Hepatocyte (in vitro differentiated cells): ENCODE measurements around the gene MACROD2. TPM values are rescaled to one million over a fixed set of nuclear protein-coding genes. Genes with fewer than 3 reads are reported as not detected.

Source experiments
- DNase-seq: peaks from one replicate; pipeline ENCODE4 v3.0.0-alpha.2; 2016; ENCODE audit warnings: low spot score
- H2AFZ ChIP-seq: fragments of 200-600 bp; sonication (generic); 2 replicates; pipeline ENCODE4 v1.6.0; 2016; ENCODE audit warnings: antibody characterized with exemption, mild to moderate bottlenecking
- H3K27ac ChIP-seq: fragments of 200-600 bp; sonication (generic); 2 replicates; pipeline ENCODE4 v1.5.1; 2016; ENCODE audit warnings: mild to moderate bottlenecking
- H3K27me3 ChIP-seq: fragments of 200-600 bp; sonication (generic); 2 replicates; pipeline ENCODE4 v1.6.1; 2016
- H3K36me3 ChIP-seq: fragments of 200-600 bp; sonication (generic); replicated peaks from 2 replicates; pipeline ENCODE4 v1.5.1; 2016; ENCODE audit warnings: low read depth; ENCODE audit not compliant: insufficient read depth
- H3K4me1 ChIP-seq: fragments of 200-600 bp; sonication (generic); 2 replicates; pipeline ENCODE4 v1.5.1; 2016; ENCODE audit warnings: mild to moderate bottlenecking, moderate library complexity; ENCODE audit not compliant: insufficient read depth
- H3K4me2 ChIP-seq: fragments of 200-600 bp; sonication (generic); 2 replicates; pipeline ENCODE4 v1.6.0; 2016
- H3K4me3 ChIP-seq: fragments of 200-600 bp; sonication (generic); 2 replicates; pipeline ENCODE4 v1.5.1; 2016; ENCODE audit warnings: mild to moderate bottlenecking
- H3K79me2 ChIP-seq: fragments of 200-600 bp; sonication (generic); 2 replicates; pipeline ENCODE4 v1.6.0; 2017; ENCODE audit warnings: mild to moderate bottlenecking
- H3K9me2 ChIP-seq: fragments of 200-600 bp; sonication (generic); replicated peaks from 2 replicates; pipeline ENCODE4 v1.6.0; 2017; ENCODE audit warnings: mild to moderate bottlenecking; ENCODE audit not compliant: insufficient read depth
- H3K9me3 ChIP-seq: fragments of 200-600 bp; sonication (generic); 2 replicates; pipeline ENCODE4 v1.5.1; 2016; ENCODE audit warnings: low read depth, mild to moderate bottlenecking
- H4K20me1 ChIP-seq: fragments of 200-600 bp; sonication (generic); 2 replicates; pipeline ENCODE4 v1.6.0; 2016; ENCODE audit warnings: mild to moderate bottlenecking; ENCODE audit not compliant: insufficient read depth, poor library complexity, severe bottlenecking
- CTCF ChIP-seq: fragments of 200-600 bp; sonication (generic); IDR thresholded peaks from 2 replicates; pipeline ENCODE4 v1.5.1; 2016; ENCODE audit warnings: antibody characterized with exemption, mild to moderate bottlenecking; ENCODE audit not compliant: poor library complexity
- EZH2 ChIP-seq: fragments of 200-600 bp; sonication (generic); IDR thresholded peaks from 2 replicates; pipeline ENCODE4 v1.6.1; 2016; ENCODE audit warnings: antibody characterized with exemption, mild to moderate bottlenecking, borderline replicate concordance
- EZH2phosphoT487 ChIP-seq: fragments of 200-600 bp; sonication (generic); IDR thresholded peaks from one replicate; pipeline ENCODE4 v1.6.1; 2018; ENCODE audit warnings: antibody characterized with exemption, mild to moderate bottlenecking, low read depth, moderate library complexity; ENCODE audit not compliant: unreplicated experiment, severe bottlenecking
- WGBS: methylation state at CpG from one replicate; pipeline ENCODE4 v1.1.6; 2016; ENCODE audit warnings: low lambda C conversion rate; ENCODE audit errors: missing lambda C conversion rate; 5-methylcytosine and 5-hydroxymethylcytosine counted together
- polyA plus RNA-seq: library from polyadenylated mRNA; unstranded; fragments of >200 nt; fragmentation: Nextera tagmentation; extraction: Ambion mirVana; gene quantifications from 2 replicates; pipeline ENCODE4 v1.2.1, GENCODE V29; 2016
- total RNA-seq: library from RNA; depleted of rRNA; stranded (reverse); fragments of >200 nt; gene quantifications from 2 replicates; pipeline ENCODE4 v1.2.3, GENCODE V29; 2014

MACROD2 gene
- total and polyA plus RNA-seq, 2 experiments from 2014 or later: 2.4 to 3.1 TPM

DNA sequence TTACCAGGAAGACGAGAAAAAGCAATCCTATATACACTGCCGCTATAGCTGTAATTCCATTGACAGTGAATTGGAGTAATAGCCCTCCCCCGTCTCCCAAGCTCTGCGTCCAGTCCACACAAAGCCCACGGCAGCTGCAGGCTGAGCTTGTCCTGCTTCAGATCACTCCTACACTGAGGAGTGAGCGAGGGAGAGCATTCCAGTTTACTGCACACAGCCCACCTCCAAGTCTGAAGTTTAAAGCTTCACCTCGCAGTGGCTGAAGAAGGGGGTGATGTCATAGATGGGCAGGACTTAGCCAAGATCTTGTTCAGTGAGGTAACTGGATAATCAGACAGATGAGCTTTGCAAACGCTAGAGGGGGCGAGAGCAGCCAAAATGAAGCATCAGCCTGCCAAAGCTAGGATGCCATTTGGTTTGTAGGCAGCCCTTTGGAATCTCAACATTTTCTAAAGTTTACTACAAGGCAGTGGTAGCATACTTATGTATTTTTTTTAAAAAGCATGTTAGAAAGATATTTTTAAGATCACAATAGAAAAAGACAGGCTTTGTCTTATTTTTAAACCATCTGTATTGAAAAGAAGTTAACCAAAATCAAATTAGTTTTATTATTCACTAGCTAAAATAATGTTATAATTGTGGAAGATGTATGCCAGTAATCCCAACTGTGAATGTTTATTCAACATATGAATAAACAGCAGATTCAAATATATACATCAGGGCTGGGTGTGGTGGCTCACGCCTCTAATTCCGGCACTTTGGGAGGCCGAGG lies 342.3 kb downstream of the MACROD2 start, which contains the start of gene FLRT3:
Gene FLRT3, minus strand, starts transcription at position 213 of the 772 bp plus-strand sequence. CDS start 10,106 bp downstream, outside the sequence.
- H3K4me1 ChIP-seq: peaks cover 5% of the 10 kb centered on the region
- H3K79me2 ChIP-seq: peaks cover 44% of the 10 kb centered on the region
- H4K20me1 ChIP-seq: no peaks in the 10 kb centered on the region
- peak within 1 kb of the TSS; percentile 50 for H3K4me3 ChIP-seq
- 24% methylated on average over 12 of the region's 12 CpGs for WGBS
- H3K27ac ChIP-seq: peak within 1 kb of the TSS; percentile 87
- no peaks in the 10 kb centered on the region for H3K27me3 ChIP-seq
- H3K9me3 ChIP-seq: no peaks in the 10 kb centered on the region
- H2AFZ ChIP-seq: peak within 1 kb of the TSS; percentile 2
- peak; percentile 96 for DNase-seq
- H3K4me2 ChIP-seq: peak within 1 kb of the TSS; percentile 75
- no peaks in the 10 kb centered on the region for H3K36me3 ChIP-seq
- no peak for TF ChIP-seq EZH2
- peak; percentile 94 for TF ChIP-seq CTCF
- no peak for TF ChIP-seq EZH2phosphoT487
- no peaks in the 10 kb centered on the region for H3K9me2 ChIP-seq

DNA sequence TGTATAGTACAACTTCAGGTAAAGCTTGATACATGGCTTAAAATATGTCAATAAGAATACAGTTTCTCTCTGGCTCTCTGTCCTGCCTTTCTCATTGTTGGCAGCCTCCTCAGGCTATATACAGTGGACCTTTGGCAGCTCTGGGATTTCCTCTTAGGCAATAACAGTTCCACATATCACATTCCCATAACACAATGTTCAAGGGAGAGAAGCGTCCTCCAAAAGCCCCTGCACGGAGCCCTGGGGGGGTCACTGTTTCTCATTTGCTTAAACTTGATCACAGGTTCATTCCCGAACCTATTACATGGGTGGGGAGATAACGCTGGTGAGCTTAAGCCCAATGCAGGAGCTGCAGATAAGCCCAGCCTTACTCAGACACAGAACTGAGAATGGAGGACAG lies 346.5 kb downstream of the MACROD2 start:
- DNase-seq: peak; percentile 19
- no peak overlapping the region for H2AFZ ChIP-seq

DNA sequence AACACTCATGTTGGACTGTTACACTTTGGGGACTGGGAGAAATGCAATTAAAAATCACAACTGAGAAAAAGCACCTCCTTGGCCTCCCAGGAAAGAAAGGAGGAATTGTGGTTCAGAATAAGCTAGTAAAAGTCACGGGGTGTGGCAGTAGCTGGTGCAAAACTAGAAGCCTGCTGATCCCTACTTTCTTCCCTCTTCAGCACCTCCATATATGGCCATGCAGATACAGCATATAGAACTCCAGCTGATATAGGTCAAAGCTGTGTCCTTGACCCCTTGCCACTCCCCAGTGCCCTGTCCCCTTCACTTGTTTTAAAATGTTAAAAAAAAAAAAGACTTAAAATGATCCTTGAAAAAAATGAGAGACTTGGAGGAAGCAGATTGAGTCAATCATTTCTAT lies 347.6 kb downstream of the MACROD2 start:
- H3K9me3 ChIP-seq: no peaks in the 10 kb centered on the region
- H3K27ac ChIP-seq: peak overlapping the region; percentile 5
- TF ChIP-seq CTCF (no peak), EZH2 (no peak), EZH2phosphoT487 (no peak)
- no peaks in the 10 kb centered on the region for H3K27me3 ChIP-seq
- no peak for DNase-seq
- H3K4me1 ChIP-seq: peaks cover 11% of the 10 kb centered on the region
- H3K4me2 ChIP-seq: no peak overlapping the region
- no peaks in the 10 kb centered on the region for H3K9me2 ChIP-seq
- no peaks in the 10 kb centered on the region for H3K79me2 ChIP-seq
- no peak overlapping the region for H3K4me3 ChIP-seq
- H3K36me3 ChIP-seq: no peaks in the 10 kb centered on the region
- no peaks in the 10 kb centered on the region for H4K20me1 ChIP-seq
- no peak overlapping the region for H2AFZ ChIP-seq
- 69% methylated on average over 1 of the region's 1 CpG for WGBS

More for the DNA sequence above, 346.5 kb downstream of the MACROD2 start:
- Histone ChIP-seq H3K9me3 (no peaks in the 10 kb centered on the region), H3K79me2 (peaks cover 4% of the 10 kb centered on the region), H3K27ac (no peak overlapping the region), H3K9me2 (no peaks in the 10 kb centered on the region), H3K27me3 (no peaks in the 10 kb centered on the region), H4K20me1 (no peaks in the 10 kb centered on the region), H3K4me2 (no peak overlapping the region), H3K4me3 (no peak overlapping the region), H3K4me1 (peaks cover 11% of the 10 kb centered on the region), H3K36me3 (no peaks in the 10 kb centered on the region)
- TF ChIP-seq EZH2 (no peak), CTCF (no peak), EZH2phosphoT487 (no peak)
- 40% methylated on average over 4 of the region's 4 CpGs for WGBS
